Activated CD8-positive, alpha-beta T cell treated with anti-CD3 and anti-CD28 coated beads, Interleukin-2, amount 10 ng/mL, durations not matched to agents 7 days and 5 days (primary cell): ENCODE results near the gene MAMSTR. TPM values are rescaled to one million over a fixed set of nuclear protein-coding genes. Genes with fewer than 3 reads are reported as not detected.

ENCODE experiments used
- ATAC-seq: fragments of 150-1000 bp; cut with Tn5 transposase; one replicate; pipeline ENCODE4 v1.10.0; 2021; ENCODE audit warnings: moderate library complexity
- CTCF ChIA-PET: fragments of 350-600 bp; sonication (Branson Sonifier 250); formaldehyde crosslinking; loops from one replicate; lab custom pipeline; 2021; ENCODE audit warnings: antibody characterized with exemption; lab: Charles Lee
- POLR2A ChIA-PET: fragments of 350-600 bp; sonication (Branson Sonifier 250); formaldehyde crosslinking; loops from one replicate; lab custom pipeline; 2021; ENCODE audit warnings: antibody characterized with exemption; lab: Charles Lee
- DNase-seq: peaks from one replicate; pipeline ENCODE4 v3.0.0-alpha.2; 2020
- H3K27ac Mint-ChIP-seq: one replicate; pipeline ENCODE4 v1.8.0; 2021; ENCODE audit warnings: mild to moderate bottlenecking, mixed read lengths
- H3K27me3 Mint-ChIP-seq: one replicate; pipeline ENCODE4 v1.8.0; 2021; ENCODE audit warnings: low read depth, mixed read lengths
- H3K36me3 Mint-ChIP-seq: one replicate; pipeline ENCODE4 v1.8.0; 2021; ENCODE audit warnings: low read depth, mixed read lengths
- H3K4me1 Mint-ChIP-seq: one replicate; pipeline ENCODE4 v1.8.0; 2021; ENCODE audit warnings: low read depth, mixed read lengths
- H3K4me3 Mint-ChIP-seq: one replicate; pipeline ENCODE4 v1.8.0; 2021; ENCODE audit warnings: mild to moderate bottlenecking, mixed read lengths
- H3K9me3 Mint-ChIP-seq: one replicate; pipeline ENCODE4 v1.8.0; 2022; ENCODE audit warnings: mixed read lengths; ENCODE audit not compliant: insufficient read depth
- total RNA-seq, 2 experiments: library from RNA; stranded (reverse); gene quantifications; one replicate each; pipeline ENCODE4 v1.2.3, GENCODE V29; 2021

MAMSTR gene
- total RNA-seq, 2 experiments from 2014 or later: 0.79 to 1.3 TPM

GRCh38 chr19:48668332-48668731 is 51.2 kb downstream of the MAMSTR start:
- DNase-seq: no peak
- H3K4me3 Mint-ChIP-seq: no peak overlapping the region
- no peaks in the 10 kb centered on the region for H3K4me1 Mint-ChIP-seq
- ATAC-seq: no peak
- H3K27ac Mint-ChIP-seq: no peak overlapping the region
- peaks cover 2% of the 10 kb centered on the region for H3K27me3 Mint-ChIP-seq
- no peaks in the 10 kb centered on the region for H3K36me3 Mint-ChIP-seq
- H3K9me3 Mint-ChIP-seq: no peaks in the 10 kb centered on the region
- CTCF ChIA-PET: no interaction called here
- POLR2A ChIA-PET: no interaction called here

GRCh38 chr19:48665786-48666185 is 53.7 kb downstream of the MAMSTR start:
- no peak overlapping the region for H3K27ac Mint-ChIP-seq
- ChIA-PET CTCF (interaction anchor here (1.0 kb wide), 1 partner anchor 12 kb away, joined by 3 read pairs; no protein-coding TSS in a partner anchor), POLR2A (no interaction called here)
- H3K4me3 Mint-ChIP-seq: no peak overlapping the region
- no peaks in the 10 kb centered on the region for H3K9me3 Mint-ChIP-seq
- H3K36me3 Mint-ChIP-seq: no peaks in the 10 kb centered on the region
- H3K27me3 Mint-ChIP-seq: peaks cover 2% of the 10 kb centered on the region
- H3K4me1 Mint-ChIP-seq: peaks cover 6% of the 10 kb centered on the region
- ATAC-seq: no peak
- DNase-seq: no peak

- Mint-ChIP-seq H3K27me3 (no peaks in the 10 kb centered on the region), H3K4me1 (peaks cover 8% of the 10 kb centered on the region), H3K9me3 (no peaks in the 10 kb centered on the region), H3K4me3 (no peak overlapping the region), H3K27ac (no peak overlapping the region), H3K36me3 (no peaks in the 10 kb centered on the region)
- CTCF ChIA-PET: interaction anchor here (0.9 kb wide), 1 partner anchor 13 kb away, joined by 3 read pairs; no protein-coding TSS in a partner anchor
- no peak for DNase-seq
- POLR2A ChIA-PET: no interaction called here
- ATAC-seq: no peak
Observed at GRCh38 chr19:48664476-48664875, 55.0 kb downstream of the MAMSTR start.

- DNase-seq: no peak
- Mint-ChIP-seq H3K4me3 (no peak overlapping the region), H3K9me3 (no peaks in the 10 kb centered on the region), H3K4me1 (peaks cover 10% of the 10 kb centered on the region), H3K27me3 (peaks cover 3% of the 10 kb centered on the region), H3K27ac (no peak overlapping the region), H3K36me3 (no peaks in the 10 kb centered on the region)
- ChIA-PET POLR2A (no interaction called here), CTCF (no interaction called here)
- no peak for ATAC-seq
Observed at GRCh38 chr19:48663667-48664066, 55.9 kb downstream of the MAMSTR start.

Other genes with a start within 250 kb of the MAMSTR start
- gene LMTK3, start 207.9 kb downstream of the MAMSTR start, total RNA-seq: 1 to 10 TPM; 2.8 to 3.7 TPM
- gene SULT2B1, start 167.6 kb downstream of the MAMSTR start, total RNA-seq: not detected
- gene SPACA4, start 113.0 kb downstream of the MAMSTR start, total RNA-seq: not detected
- 1 to 10 TPM; 1.7 to 2.3 TPM for gene FAM83E, start 104.6 kb downstream of the MAMSTR start, total RNA-seq
- gene RPL18, start 100.5 kb downstream of the MAMSTR start, total RNA-seq: 1,000 to 10,000 TPM; 1,371 to 1,433 TPM
- 10 to 100 TPM; 33.0 to 33.1 TPM for gene SPHK2, start 100.2 kb downstream of the MAMSTR start, total RNA-seq
- 10 to 100 TPM; 17.3 to 18.3 TPM for gene DBP, start 82.3 kb downstream of the MAMSTR start, total RNA-seq
- 1 to 10 TPM; 5.2 to 6.3 TPM for gene CA11, start 73.5 kb downstream of the MAMSTR start, total RNA-seq
- gene NTN5, start 46.7 kb downstream of the MAMSTR start, total RNA-seq: under 1 TPM; 0.55 to 0.78 TPM
- gene FUT2, start 23.8 kb downstream of the MAMSTR start, total RNA-seq: not detected
- gene RASIP1, start 20.9 kb upstream of the MAMSTR start, total RNA-seq: under 1 TPM; 0.26 to 0.42 TPM
- gene IZUMO1, start 27.2 kb upstream of the MAMSTR start, total RNA-seq: not detected
- gene FUT1, start 32.9 kb upstream of the MAMSTR start, total RNA-seq: under 1 TPM; 0.16 to 0.26 TPM
- gene FGF21, start 35.8 kb upstream of the MAMSTR start, total RNA-seq: not detected
- 10 to 100 TPM; 47.2 to 48.6 TPM for gene BCAT2, start 91.3 kb upstream of the MAMSTR start, total RNA-seq
- gene HSD17B14, start 116.8 kb upstream of the MAMSTR start, total RNA-seq: 1 to 10 TPM in 1 of 2 experiments, under 1 TPM in 1; 0.89 to 1.1 TPM
- 1 to 10 TPM; 4.4 to 4.6 TPM for gene PLEKHA4, start 148.9 kb upstream of the MAMSTR start, total RNA-seq
- gene PPP1R15A, start 152.7 kb upstream of the MAMSTR start, total RNA-seq: 100 to 1,000 TPM; 104 to 124 TPM
- not detected for gene TULP2, start 179.0 kb upstream of the MAMSTR start, total RNA-seq
- 100 to 1,000 TPM; 229 to 236 TPM for gene NUCB1, start 180.6 kb upstream of the MAMSTR start, total RNA-seq
- 1 to 10 TPM; 1.6 to 1.9 TPM for gene DHDH, start 214.0 kb upstream of the MAMSTR start, total RNA-seq
- gene BAX, start 235.2 kb upstream of the MAMSTR start, total RNA-seq: 100 to 1,000 TPM; 336 to 350 TPM
- gene FTL, start 245.6 kb upstream of the MAMSTR start, total RNA-seq: 1,000 to 10,000 TPM in 1 of 2 experiments, 100 to 1,000 TPM in 1; 971 to 1,027 TPM